ENCODE data around the gene SNAP29. TPM values are rescaled to one million over a fixed set of nuclear protein-coding genes. Genes with fewer than 3 reads are reported as not detected.
A peak's percentile ranks its signal among the peaks of the same experiment; 100 is the strongest.

Gene SNAP29
- total and polyA plus RNA-seq, 9 of the 15 experiments (the other 6 are each of a cell fraction or from before 2014, with no cell fraction given), result 19.5 to 250 (median 75.9) TPM

DNA sequence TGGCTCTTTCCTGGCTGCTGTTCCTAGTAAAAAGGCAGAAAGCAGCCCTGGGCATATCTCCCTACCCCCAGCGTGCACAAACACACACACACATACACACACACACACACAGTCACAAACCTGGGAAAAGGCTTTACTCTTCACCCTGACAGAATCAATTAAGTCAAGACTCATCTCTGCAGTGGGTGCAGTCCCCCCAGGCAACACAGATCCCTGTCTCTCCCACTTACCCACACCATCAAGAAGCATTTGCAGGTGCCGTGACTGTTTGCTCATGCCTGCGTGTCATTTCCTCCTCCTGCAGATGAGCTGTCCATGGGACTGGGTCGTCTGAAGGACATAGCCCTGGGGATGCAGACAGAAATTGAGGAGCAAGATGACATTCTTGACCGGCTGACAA is 28.6 kb downstream of the SNAP29 start (continued):
- TF ChIP-seq, protein P1, sequence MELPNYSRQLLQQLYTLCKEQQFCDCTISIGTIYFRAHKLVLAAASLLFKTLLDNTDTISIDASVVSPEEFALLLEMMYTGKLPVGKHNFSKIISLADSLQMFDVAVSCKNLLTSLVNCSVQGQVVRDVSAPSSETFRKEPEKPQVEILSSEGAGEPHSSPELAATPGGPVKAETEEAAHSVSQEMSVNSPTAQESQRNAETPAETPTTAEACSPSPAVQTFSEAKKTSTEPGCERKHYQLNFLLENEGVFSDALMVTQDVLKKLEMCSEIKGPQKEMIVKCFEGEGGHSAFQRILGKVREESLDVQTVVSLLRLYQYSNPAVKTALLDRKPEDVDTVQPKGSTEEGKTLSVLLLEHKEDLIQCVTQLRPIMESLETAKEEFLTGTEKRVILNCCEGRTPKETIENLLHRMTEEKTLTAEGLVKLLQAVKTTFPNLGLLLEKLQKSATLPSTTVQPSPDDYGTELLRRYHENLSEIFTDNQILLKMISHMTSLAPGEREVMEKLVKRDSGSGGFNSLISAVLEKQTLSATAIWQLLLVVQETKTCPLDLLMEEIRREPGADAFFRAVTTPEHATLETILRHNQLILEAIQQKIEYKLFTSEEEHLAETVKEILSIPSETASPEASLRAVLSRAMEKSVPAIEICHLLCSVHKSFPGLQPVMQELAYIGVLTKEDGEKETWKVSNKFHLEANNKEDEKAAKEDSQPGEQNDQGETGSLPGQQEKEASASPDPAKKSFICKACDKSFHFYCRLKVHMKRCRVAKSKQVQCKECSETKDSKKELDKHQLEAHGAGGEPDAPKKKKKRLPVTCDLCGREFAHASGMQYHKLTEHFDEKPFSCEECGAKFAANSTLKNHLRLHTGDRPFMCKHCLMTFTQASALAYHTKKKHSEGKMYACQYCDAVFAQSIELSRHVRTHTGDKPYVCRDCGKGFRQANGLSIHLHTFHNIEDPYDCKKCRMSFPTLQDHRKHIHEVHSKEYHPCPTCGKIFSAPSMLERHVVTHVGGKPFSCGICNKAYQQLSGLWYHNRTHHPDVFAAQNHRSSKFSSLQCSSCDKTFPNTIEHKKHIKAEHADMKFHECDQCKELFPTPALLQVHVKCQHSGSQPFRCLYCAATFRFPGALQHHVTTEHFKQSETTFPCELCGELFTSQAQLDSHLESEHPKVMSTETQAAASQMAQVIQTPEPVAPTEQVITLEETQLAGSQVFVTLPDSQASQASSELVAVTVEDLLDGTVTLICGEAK (IDR thresholded peaks at IDR 0.05), result no peak
- TF ChIP-seq, protein P1 (CRISPR knock-in tag; IDR thresholded peaks at IDR 0.05), result peak; percentile 23; the same call in 1 of the 2 replicates
- TF ChIP-seq WHSC1 (IDR thresholded peaks at IDR 0.05; ENCODE audit: low read length), result peak; percentile 87
- TF ChIP-seq ZNF224 (CRISPR knock-in tag; IDR thresholded peaks at IDR 0.05), result no peak
- TF ChIP-seq EHMT2 (IDR thresholded peaks at IDR 0.05), result no peak
- TF ChIP-seq ETV5 (CRISPR knock-in tag; IDR thresholded peaks at IDR 0.05; ENCODE audit: low read depth), result no peak
- no peak for TF ChIP-seq SUPT5H (IDR thresholded peaks at IDR 0.05)
- TF ChIP-seq LARP7 (IDR thresholded peaks at IDR 0.05), result 0 out of 2 replicates have a peak, but pooled peaks have one; percentile 5
- TF ChIP-seq TCF7 (IDR thresholded peaks at IDR 0.05; ENCODE audit: borderline replicate concordance), result no peak
- no peak for TF ChIP-seq FOXP1 (CRISPR knock-in tag; IDR thresholded peaks at IDR 0.05)
- peak; percentile 10 for TF ChIP-seq ZNF146 (CRISPR knock-in tag; IDR thresholded peaks at IDR 0.05; ENCODE audit: unreplicated experiment)
- TF ChIP-seq MED1 (CRISPR knock-in tag; IDR thresholded peaks at IDR 0.05; ENCODE audit: borderline replicate concordance), result no peak
- TF ChIP-seq ZNF561 (CRISPR knock-in tag; conservative IDR thresholded peaks at IDR 0.05), result no peak
- no peak for TF ChIP-seq NBN (IDR thresholded peaks at IDR 0.05; ENCODE audit: low read depth)
- TF ChIP-seq STAG1 (CRISPR knock-in tag; IDR thresholded peaks at IDR 0.05; ENCODE audit: borderline replicate concordance), result peak; percentile 11; the same call in 1 of the 2 replicates
